Measurements from ENCODE around the gene TYMP.

TYMP gene, protein sequence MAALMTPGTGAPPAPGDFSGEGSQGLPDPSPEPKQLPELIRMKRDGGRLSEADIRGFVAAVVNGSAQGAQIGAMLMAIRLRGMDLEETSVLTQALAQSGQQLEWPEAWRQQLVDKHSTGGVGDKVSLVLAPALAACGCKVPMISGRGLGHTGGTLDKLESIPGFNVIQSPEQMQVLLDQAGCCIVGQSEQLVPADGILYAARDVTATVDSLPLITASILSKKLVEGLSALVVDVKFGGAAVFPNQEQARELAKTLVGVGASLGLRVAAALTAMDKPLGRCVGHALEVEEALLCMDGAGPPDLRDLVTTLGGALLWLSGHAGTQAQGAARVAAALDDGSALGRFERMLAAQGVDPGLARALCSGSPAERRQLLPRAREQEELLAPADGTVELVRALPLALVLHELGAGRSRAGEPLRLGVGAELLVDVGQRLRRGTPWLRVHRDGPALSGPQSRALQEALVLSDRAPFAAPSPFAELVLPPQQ

DNA sequence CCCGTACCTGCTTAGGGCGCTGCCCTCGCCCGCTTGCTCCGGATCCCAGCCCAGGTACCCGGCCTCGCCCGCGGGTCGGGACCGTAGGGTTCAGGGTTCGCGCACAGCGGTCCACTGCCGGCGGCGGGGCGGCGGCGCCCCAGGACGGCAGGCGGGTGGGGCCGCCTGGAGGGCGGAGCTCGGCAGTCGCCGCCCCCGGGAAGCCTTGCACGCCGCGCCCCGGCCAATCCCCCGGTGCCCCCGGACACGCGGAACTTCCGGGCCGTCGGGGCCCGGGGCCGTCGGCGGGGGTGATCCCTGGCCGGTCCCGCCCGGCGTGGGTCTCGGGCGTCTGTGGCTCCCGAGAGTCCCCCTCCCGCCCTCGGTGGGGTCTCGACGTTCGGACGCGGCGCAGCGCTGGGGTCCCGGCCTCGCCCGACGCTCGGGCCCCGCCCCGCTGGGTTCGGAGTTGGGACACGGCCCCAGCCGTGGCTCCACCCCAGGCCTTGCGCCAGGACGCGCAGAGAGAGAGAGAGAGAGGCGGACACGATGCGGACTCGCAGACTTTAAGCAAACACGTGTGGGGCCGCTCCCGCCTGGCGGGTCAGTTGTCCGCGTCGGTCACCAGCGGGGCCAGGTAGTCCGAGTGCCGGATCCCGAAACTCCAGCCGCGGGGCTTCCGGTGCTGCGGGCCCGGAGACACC lies at the start of gene TYMP:
Gene TYMP, minus strand, starts transcription at position 116 of the 683 bp plus-strand sequence. CDS start 303 bp downstream, outside the sequence.
- DNase-seq: peak; percentile 8

DNA sequence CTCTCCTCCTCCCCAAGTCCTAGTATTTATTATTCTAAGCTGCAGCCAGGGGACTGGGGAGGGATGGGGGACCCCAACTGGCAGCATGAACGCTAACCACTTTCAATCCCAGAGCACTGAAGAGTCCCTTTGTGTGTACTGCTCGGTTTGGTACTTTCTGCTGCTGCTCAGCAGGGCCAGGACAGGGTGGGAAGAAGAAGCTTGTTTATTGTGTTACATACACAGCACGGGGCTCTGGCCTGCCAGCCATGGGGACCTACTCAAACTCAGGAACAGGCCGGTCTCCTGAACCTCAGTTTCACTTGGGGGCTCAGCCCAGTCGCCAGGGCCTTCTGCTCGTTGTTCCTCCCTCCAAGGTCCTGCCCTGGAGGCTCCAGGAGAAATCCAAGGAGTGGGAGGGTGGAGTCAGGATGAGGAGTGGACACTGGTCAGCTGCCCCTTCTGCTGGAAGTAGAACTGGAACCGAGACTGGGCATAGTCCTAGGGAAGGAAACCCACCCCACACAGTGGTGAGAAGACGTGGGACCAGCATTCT lies 49.0 kb upstream of the TYMP start:
- no peak for DNase-seq

DNA sequence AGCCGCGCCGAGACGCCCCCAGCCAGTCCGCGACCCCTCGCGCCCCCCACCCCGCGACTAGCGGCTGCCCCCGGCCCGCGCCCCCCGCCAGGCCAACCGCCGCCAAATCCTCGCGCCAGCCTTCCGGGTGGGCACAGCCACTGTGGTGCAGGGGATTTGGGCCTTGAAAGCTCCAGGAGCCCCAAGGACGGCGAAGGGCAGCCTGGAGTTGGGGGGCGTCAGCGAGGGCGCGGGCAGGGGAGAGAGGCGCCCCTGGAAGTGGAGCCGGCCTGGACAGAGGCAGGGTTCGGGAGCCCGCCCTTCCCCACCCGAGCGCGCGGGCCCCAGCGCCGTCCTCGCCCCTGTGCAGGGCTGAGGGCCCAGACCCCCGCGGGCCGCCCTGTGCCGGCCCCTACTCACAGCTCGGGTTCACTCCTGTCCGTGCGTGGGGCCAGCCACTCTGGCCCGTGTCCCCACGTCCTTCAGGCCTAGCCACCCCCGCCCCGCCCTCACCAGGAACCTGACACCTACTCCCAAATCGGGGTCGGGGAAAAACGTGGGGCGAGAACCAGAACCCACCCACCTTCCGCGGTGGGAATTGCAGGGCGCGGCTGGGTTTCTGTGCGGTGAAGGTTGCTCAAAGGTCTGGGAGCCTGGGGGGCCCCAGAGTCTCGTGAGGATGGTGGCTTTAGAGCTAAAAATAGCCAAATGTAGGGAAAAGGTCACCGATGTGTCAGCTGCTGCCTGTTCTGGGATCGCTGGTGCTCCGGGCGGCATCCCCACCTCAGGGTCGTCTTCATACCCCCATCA lies 48.4 kb upstream of the TYMP start, which contains the start of gene CPT1B:
Gene CPT1B, minus strand, starts transcription at position 441 of the 789 bp plus-strand sequence. CDS start 512 bp downstream, outside the sequence.
- DNase-seq: no peak

DNA sequence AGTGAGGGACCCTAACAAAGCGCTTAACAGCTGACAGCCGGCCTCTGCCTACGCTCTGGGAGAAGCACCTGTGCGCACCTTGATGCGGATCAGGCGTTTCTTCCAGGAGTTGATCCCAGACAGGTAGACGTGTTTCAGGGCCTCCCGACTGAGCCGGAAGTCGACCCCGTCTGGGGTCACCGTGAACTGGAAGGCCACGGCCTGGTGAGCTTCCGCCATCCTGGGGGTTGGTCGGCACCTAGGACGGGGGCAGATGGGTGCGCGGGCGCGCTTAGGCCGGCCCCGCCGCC lies 47.8 kb upstream of the TYMP start:
- DNase-seq: no peak

- no peak for DNase-seq
Measured at GRCh38 chr22:50576806-50577696, 47.2 kb upstream of the TYMP start.

- DNase-seq: peak; percentile 2
Measured at GRCh38 chr22:50576070-50576469, 46.3 kb upstream of the TYMP start.

DNA sequence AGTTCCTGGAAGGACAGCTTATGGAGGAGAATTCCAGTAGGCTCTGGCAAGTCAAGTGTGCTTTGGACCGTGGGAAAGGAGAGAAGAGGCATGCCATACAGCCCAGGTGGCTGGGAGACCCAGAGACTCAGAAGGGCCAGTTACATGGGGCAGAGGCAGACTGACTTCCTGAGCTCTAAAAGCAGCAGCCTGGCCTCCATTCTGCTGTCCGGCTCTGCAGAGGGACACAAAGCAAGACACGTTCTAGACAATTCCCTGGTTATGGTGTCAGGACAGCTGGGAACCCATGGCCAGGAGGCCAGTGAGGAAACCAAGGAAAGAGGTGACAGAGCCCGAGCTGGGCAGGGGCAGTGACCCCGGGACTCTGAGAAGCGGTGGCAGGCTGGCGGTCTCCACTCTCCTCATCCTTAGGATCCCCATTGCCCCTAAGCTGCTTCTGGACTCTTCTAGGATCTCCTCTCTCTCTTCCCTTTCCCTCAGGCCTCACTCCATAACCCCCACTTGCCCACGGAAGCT lies 45.7 kb upstream of the TYMP start:
- no peak for DNase-seq

DNA sequence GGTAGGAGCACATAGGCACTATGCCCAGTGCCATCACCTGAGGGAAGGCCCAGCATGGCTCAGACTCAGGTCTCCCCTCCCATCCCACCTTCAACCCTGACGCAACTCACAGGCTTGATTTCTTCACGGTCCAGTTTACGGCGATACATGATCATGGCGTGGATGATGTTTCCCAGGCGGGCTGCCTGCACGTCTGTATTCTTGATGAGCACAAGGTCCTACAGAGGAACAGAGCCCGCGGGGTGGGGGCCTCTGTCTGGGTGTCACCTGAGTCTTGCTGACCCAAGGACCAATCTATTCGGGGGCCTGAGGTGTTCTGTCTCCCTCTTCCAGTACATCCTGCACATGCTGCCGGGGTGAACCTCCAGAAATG lies 44.6 kb upstream of the TYMP start:
- DNase-seq: no peak

GRCh38 chr22:50573491-50574382 lies 43.9 kb upstream of the TYMP start:
- no peak for DNase-seq

GRCh38 chr22:50572965-50573364 lies 43.2 kb upstream of the TYMP start:
- no peak for DNase-seq

DNA sequence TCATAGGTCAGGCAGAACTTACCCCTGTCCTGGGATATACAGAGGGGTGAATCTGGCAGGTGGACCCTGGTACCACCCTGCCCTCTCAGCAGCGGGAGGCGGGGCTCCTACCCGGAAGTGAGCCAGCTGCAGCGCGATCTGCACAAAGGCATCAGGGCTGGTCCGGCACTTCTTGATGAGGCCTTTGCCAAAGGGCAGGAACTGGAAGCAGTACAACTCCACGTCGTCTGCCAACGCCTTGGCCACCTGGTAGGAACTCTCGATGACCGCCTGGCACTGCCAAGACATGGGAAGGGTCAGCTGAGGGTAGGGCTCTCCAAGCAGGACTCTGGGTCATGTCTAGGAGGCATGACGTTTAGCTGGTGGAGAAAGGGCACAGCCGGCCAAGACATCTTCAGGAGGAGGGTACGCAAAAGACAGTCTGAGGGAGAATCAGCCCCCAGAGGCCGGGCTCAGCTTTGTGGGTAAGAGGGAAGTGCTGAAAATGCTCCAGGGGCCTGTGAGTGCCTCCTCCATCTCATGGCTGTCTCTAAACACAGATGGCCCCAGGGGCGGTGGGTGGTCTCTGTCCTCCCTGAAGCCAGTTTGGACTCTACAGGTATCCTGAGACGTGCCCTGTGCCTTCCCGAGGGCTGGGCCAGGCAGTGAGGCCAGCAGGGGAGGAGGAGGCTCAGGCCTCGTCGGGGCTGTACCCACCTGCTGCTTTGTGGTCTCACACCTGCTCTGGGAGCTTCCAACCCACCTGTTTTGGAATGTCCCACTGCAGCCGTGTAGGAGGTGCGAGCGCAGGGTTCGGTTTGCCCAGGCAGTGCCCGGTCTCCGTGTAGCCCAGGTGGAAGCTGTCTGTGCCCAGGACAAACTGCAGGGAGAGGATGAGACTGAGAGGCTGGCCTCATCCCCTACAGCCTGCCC lies 41.7 kb upstream of the TYMP start:
- DNase-seq: no peak

DNA sequence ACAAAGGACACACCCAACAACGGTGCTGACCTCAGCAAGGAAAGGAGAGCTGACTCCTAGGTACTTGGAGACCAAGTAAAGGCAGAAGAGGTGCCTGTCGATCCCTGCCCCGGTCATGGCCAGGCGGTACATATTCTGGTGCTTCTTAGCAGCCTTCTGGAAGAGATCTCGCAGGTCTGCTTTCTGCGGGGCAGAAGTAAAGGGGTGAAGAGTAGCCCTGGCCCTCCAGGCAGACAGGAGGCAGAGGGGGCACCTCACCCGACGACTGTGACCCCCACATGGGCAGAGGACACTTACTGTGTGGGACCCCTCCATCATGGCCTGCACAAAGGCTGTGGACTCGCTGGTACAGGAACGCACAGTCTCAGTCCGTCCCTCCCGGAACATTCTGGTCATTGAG lies 41.0 kb upstream of the TYMP start:
- DNase-seq: no peak

GRCh38 chr22:50569896-50570535 lies 40.2 kb upstream of the TYMP start:
- DNase-seq: no peak

DNA sequence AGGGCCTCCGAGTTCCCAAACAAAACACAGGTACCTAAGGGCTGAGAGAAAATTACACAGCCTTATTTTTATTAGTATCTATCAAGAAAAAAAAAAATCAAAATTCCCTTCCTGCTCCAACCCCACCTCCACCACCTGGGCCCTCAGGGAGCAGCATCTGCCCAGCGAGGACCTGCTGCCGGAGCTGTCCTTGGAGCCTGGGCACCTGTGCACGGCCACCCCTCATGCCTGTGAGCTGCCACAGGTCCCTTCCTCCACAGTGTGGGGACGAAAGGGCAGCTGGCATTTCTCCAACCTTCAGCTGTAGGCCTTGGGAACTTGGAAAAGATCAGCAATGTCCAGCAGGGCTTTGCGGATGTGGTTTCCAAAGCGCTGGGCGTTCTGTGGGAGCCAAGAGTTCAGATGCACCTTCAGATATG lies 39.2 kb upstream of the TYMP start:
- DNase-seq: no peak

DNA sequence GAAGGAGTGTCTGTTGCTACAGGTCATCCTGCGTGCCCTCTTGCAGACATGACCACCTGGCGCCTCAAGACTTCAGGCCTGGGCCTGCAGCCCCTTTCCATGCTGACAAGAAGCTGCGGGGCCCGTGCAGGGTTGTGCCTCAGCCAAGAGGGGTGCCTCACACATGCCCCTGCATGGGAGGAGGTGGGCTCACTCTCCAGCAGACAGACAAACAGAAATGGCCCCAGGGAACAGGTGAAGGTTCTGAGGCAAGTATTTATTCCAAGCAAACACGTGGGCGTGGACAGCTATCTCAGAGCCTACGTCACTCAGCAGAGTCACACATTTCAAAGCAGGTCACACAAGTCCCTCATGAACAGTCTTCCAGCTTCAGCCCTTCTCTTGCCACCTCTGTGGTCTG lies 38.8 kb upstream of the TYMP start:
- no peak for DNase-seq

DNA sequence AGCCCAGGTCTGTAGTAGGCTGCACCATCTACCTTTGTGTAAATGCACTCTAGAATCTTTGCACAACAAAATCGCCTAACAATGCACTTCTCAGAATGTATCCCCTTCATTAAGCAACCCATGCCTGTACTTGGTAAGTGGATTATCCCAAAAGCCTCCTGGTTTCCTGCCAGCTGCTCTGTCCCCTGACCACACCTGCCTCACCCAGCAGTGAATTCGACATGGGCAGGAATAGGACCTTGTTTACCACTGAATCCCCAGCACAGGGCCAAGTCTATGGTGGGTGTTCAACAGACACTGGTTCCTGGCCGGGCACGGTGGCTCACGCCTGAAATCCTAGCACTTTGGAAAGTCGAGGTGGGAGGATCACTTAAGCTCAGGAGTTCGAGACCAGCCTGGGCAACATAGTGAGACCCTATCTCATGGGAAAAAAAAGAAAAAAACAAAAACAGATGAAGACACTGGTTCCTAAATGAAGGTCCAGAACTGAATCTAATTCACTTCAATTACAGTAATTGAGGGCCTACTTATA lies 38.0 kb upstream of the TYMP start:
- DNase-seq: no peak

DNA sequence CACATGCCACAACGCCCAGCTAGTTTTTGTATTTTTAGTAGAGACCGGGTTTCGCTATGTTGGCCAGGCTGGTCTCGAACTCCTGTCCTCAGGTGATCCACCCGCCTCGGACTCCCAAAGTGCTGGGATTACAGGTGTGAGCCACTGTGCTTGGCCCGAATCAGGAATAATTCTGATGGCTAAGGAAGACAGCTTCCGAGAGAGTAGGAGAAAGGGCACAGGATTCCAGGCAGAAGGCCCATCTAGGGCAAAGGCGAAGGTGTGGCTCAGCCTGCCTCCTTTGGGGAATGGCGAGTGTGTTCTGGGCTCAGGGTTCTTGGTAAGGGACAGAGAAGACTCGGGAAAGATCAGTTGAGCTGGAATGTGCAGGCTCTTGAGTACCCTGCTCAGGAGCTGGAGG lies 34.5 kb upstream of the TYMP start:
- no peak for DNase-seq

DNA sequence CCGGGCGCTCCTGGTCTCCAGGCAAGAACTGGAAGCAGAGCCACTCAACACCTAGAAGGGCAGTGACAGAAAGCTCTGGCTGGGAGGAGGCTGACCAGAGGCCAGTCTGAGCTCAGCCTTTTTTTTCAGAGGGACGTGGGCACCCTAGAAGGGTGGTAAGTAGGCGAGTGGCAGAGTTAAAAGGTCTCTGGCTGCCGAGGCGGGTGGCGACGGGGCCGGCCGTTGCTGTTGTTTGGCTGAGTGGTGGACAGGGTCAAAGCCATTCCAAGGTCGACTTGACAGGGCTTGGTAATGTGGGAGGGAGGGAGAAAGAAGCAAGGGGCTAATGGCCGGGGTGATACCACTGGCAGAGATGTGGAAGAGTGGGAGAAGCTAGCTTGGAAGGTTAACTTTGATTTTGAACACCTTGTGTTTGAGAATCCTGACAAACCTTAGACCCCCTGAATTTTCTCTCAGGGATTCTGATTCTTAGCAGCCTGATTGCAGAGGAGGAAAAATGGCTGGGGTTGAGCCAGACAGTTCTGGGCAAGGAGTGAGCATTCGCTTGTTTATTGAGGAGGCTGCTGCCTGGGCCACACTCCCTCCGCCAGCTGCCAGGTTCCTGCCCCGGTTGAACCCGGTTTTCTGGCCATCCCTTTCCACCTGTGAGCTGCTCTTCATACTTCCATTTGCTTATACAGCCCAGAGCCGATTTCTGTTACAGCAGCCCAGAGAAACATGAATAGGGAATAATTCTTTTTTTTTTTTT lies 33.8 kb upstream of the TYMP start:
- no peak for DNase-seq
